K562 (cell line): Measurements from ENCODE around the gene HMGA1. TPM values are rescaled to one million over a fixed set of nuclear protein-coding genes. Genes with fewer than 3 reads are reported as not detected.
A peak's percentile ranks its signal among the peaks of the same experiment; 100 is the strongest.

ENCODE experiments used
- ATF4 ChIP-seq: fragments of 450-650 bp; formaldehyde crosslinking; IDR thresholded peaks from 2 replicates; pipeline ENCODE4 v1.4.0; 2022; ENCODE audit warnings: mild to moderate bottlenecking, moderate library complexity
- BACH1 ChIP-seq: fragments of 200-800 bp; sonication (Bioruptor generic); IDR thresholded peaks from 2 replicates; pipeline ENCODE4 v1.6.1; 2016; ENCODE audit warnings: missing genetic modification characterization, missing compliant biosample characterization
- CCAR2 ChIP-seq: fragments of 200-400 bp; formaldehyde crosslinking; IDR thresholded peaks from 2 replicates; pipeline ENCODE4 v1.6.1; 2017; ENCODE audit warnings: mild to moderate bottlenecking, low read depth, low read length
- CTCF ChIP-seq, 3 experiments: IDR thresholded peaks in 2 of 3; conservative IDR thresholded peaks in 1 of 3; 2 replicates each; pipeline ENCODE4 v1.5.1; 2011 to 2012; ENCODE audit warnings: low read length in 3 of 3, mild to moderate bottlenecking in 3 of 3, control low read depth in 2 of 3, improper control_type of control experiment in 1 of 3, inconsistent platforms in 1 of 3, low read depth in 1 of 3, mixed read lengths in 1 of 3, moderate library complexity in 1 of 3; ENCODE audit not compliant: insufficient read depth in 2 of 3
- E2F6 ChIP-seq, 2 experiments: IDR thresholded peaks; 2 replicates each; pipeline ENCODE4 v1.6.1; 2011; ENCODE audit warnings: borderline replicate concordance in 1 of 2, control low read depth in 1 of 2, low read depth in 1 of 2, low read length in 1 of 2, mild to moderate bottlenecking in 1 of 2, mixed read lengths in 1 of 2, moderate library complexity in 1 of 2; ENCODE audit not compliant: insufficient read depth in 1 of 2, insufficient read length in 1 of 2, poor library complexity in 1 of 2, severe bottlenecking in 1 of 2; ENCODE audit errors: extremely low read depth in 1 of 2
- ETV1 ChIP-seq: fragments of 450-650 bp; conservative IDR thresholded peaks from 2 replicates; pipeline ENCODE4 v1.6.1; 2016; ENCODE audit warnings: missing genetic modification characterization, control low read depth, low read depth, missing compliant biosample characterization
- FOXK2 ChIP-seq, 2 experiments: fragments of 450-650 bp; IDR thresholded peaks in 1 of 2; conservative IDR thresholded peaks in 1 of 2; 2 replicates each; pipeline ENCODE4 v1.6.1; 2016; ENCODE audit warnings: low read depth in 2 of 2, mild to moderate bottlenecking in 1 of 2
- JUN ChIP-seq, 2 experiments: sonication (generic) in 1 of 2; formaldehyde crosslinking in 1 of 2; IDR thresholded peaks; 2 replicates each; pipeline versions ENCODE4 v1.6.1 to v1.8.0; 2012 to 2022; ENCODE audit warnings: borderline replicate concordance in 2 of 2, mild to moderate bottlenecking in 2 of 2, improper control_type of control experiment in 1 of 2, low read depth in 1 of 2, low read length in 1 of 2, missing genetic modification reagents in 1 of 2
- MTA1 ChIP-seq: fragments of 450-650 bp; IDR thresholded peaks from 2 replicates; pipeline ENCODE4 v1.6.1; 2017; ENCODE audit warnings: borderline replicate concordance
- NFIC ChIP-seq: fragments of 450-650 bp; IDR thresholded peaks from 2 replicates; pipeline ENCODE4 v1.6.1; 2017; ENCODE audit warnings: mild to moderate bottlenecking, inconsistent platforms
- NR4A1 ChIP-seq, 2 experiments: fragments of 250-450 bp in 1 of 2; fragments of 450-650 bp in 1 of 2; sonication (Bioruptor Pico) in 1 of 2; IDR thresholded peaks; 2 replicates each; pipeline versions ENCODE4 v1.4.0 to v1.6.1; 2016 to 2020; ENCODE audit warnings: mild to moderate bottlenecking in 2 of 2, missing compliant biosample characterization in 1 of 2, missing genetic modification characterization in 1 of 2, moderate library complexity in 1 of 2
- RUNX1 ChIP-seq: sonication (generic); IDR thresholded peaks from 2 replicates; pipeline ENCODE4 v1.6.1; 2016; ENCODE audit warnings: antibody characterized with exemption, low read depth
- STAT5B ChIP-seq: fragments of 250-450 bp; sonication (Bioruptor Pico); IDR thresholded peaks from 2 replicates; pipeline ENCODE4 v1.8.0; 2021; ENCODE audit warnings: mild to moderate bottlenecking, inconsistent platforms
- ZFP30 ChIP-seq: fragments of 250-450 bp; sonication (Bioruptor Pico); IDR thresholded peaks from 2 replicates; pipeline ENCODE4 v1.8.0; 2022; ENCODE audit warnings: moderate library complexity, mild to moderate bottlenecking, inconsistent platforms, borderline replicate concordance
- ZNF395 ChIP-seq: fragments of 200-800 bp; sonication (Bioruptor generic); IDR thresholded peaks from 2 replicates; pipeline ENCODE4 v1.6.1; 2017; ENCODE audit warnings: missing genetic modification characterization, missing compliant biosample characterization
- polyA plus RNA-seq, 8 experiments: library from polyadenylated mRNA; depleted of rRNA in 4 of 8; stranded (reverse) in 5 of 8; unstranded in 3 of 8; fragments of >200 nt; fragmentation: Nextera tagmentation in 2 of 8; fragmentation: Illumina TruSeq in 1 of 8; extraction: Ambion mirVana in 2 of 8; extraction: Trizol in 1 of 8; gene quantifications; 2 replicates each; pipeline versions ENCODE4 v1.2.1 to v1.2.3, GENCODE V29; 2011 to 2014; ENCODE audit warnings: inconsistent platforms in 1 of 8, missing spikeins in 1 of 8
- total RNA-seq, 7 experiments: library from RNA; depleted of rRNA in 6 of 7; stranded (reverse); fragments of >200 nt in 6 of 7; fragmentation: Illumina TruSeq in 2 of 7; extraction: Trizol in 2 of 7; gene quantifications; 2 replicates each; pipeline versions ENCODE4 v1.2.1 to v1.2.3, GENCODE V29; 2011 to 2021; ENCODE audit warnings: low replicate concordance in 1 of 7
- TF ChIP-seq, protein P1 (sequence below): sonication (generic); IDR thresholded peaks from 2 replicates; pipeline ENCODE4 v1.6.1; 2016
- TF ChIP-seq, protein P2 (sequence below): fragments of 450-650 bp; IDR thresholded peaks from 2 replicates; pipeline ENCODE4 v1.6.1; 2016; ENCODE audit warnings: antibody characterized with exemption

Gene HMGA1
- total and polyA plus RNA-seq, 9 of the 15 experiments (the other 6 are each of a cell fraction or from before 2014, with no cell fraction given), result 27.8 to 1,947 (median 594) TPM

DNA sequence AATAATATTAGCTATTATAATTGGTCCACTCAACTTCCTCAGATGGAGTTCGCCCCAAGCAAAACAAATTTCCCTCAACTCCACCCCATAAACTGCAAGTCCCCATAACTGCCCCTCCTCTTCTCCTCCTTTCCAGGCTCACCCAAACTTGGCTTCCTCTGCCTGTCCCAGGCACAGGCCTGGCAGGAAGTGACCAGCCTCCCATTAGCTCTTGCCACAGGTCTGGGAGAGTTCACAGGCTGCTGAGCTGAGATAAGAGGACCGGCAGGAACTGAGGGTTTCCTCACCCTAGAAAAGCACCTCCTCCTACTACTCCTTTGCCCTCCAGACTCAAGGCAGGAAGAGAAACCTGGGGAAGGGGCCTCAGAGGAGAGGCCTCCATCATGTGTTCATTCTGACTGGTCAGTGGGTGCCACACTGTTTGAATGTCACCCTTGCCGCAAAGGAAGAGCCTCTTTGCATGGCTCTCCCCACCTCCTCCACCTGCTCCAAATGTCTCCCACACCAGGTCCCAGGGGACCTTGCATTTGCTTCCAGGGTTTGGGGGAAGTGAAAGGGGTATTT, 36.7 kb downstream of the HMGA1 start (continued):
- TF ChIP-seq ATF4 (CRISPR knock-in tag) (0 out of 2 replicates have a peak, but pooled peaks have one; percentile 29), NR4A1 (CRISPR knock-in tag; IDR thresholded peaks at IDR 0.05) (peak; percentile 21; the same call in 1 of the 2 replicates), NR4A1 (tag; IDR thresholded peaks at IDR 0.05) (peak; percentile 88; the same call in 1 of the 2 replicates), BACH1 (0 out of 2 replicates have a peak, but pooled peaks have one; percentile 45), STAT5B (no peak), JUN (IDR thresholded peaks at IDR 0.05; ENCODE audit: borderline replicate concordance, low read depth, low read length) (peak; percentile 87), JUN (CRISPR knock-in tag; IDR thresholded peaks at IDR 0.05; ENCODE audit: borderline replicate concordance) (no peak), NFIC (peak; percentile 89), CCAR2 (0 out of 2 replicates have a peak, but pooled peaks have one; percentile 35), ZNF395 (CRISPR knock-in tag) (peak; percentile 91), ZFP30 (CRISPR knock-in tag) (no peak), FOXK2 (conservative IDR thresholded peaks at IDR 0.05 in 1 of 2, IDR thresholded peaks at IDR 0.05 in 1 of 2; ENCODE audit: low read depth in 2 of 2) (0 out of 4 replicates have a peak, but pooled peaks have one; percentile 10 to 25), CTCF (IDR thresholded peaks at IDR 0.05 in 2 of 3, conservative IDR thresholded peaks at IDR 0.05 in 1 of 3; ENCODE audit: insufficient read depth in 2 of 3, low read depth in 1 of 3, low read length in 3 of 3) (no peak), RUNX1 (peak; percentile 81; the same call in 1 of the 2 replicates), MTA1 (peak; percentile 83; the same call in 1 of the 2 replicates), ETV1 (tag) (peak; percentile 100), E2F6 (IDR thresholded peaks at IDR 0.05; ENCODE audit: borderline replicate concordance in 1 of 2, extremely low read depth in 1 of 2, insufficient read depth in 1 of 2, insufficient read length in 1 of 2, low read depth in 1 of 2, low read length in 1 of 2, poor library complexity in 1 of 2, severe bottlenecking in 1 of 2) (peak; percentile 28 to 36)
- TF ChIP-seq, protein P1, sequence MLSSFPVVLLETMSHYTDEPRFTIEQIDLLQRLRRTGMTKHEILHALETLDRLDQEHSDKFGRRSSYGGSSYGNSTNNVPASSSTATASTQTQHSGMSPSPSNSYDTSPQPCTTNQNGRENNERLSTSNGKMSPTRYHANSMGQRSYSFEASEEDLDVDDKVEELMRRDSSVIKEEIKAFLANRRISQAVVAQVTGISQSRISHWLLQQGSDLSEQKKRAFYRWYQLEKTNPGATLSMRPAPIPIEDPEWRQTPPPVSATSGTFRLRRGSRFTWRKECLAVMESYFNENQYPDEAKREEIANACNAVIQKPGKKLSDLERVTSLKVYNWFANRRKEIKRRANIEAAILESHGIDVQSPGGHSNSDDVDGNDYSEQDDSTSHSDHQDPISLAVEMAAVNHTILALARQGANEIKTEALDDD, result peak; percentile 85
- TF ChIP-seq, protein P2, sequence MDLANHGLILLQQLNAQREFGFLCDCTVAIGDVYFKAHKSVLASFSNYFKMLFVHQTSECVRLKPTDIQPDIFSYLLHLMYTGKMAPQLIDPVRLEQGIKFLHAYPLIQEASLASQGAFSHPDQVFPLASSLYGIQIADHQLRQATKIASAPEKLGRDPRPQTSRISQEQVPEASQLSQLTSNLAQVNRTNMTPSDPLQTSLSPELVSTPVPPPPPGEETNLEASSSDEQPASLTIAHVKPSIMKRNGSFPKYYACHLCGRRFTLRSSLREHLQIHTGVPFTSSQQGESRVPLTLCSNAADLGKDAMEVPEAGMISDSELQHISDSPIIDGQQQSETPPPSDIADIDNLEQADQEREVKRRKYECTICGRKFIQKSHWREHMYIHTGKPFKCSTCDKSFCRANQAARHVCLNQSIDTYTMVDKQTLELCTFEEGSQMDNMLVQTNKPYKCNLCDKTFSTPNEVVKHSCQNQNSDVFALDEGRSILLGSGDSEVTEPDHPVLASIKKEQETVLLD, result peak; percentile 88
